GM21825 (cell line): Measurements from ENCODE around the gene TCEANC.
"Not testable (repeated sequence)": the region's sequence is repeated elsewhere in the genome, so short reads cannot be mapped to it uniquely, and the experiment has no call there.

ENCODE experiments used
- ATAC-seq: cut with Tn5 transposase; IDR thresholded peaks from one replicate; pipeline ENCODE4 v1.9.1; 2021; ENCODE audit warnings: mild to moderate bottlenecking, moderate library complexity; ENCODE audit not compliant: unreplicated experiment

TCEANC gene

GRCh38 chrX:13654116-13654515, 1.2 kb downstream of the TCEANC start:
- no peak for ATAC-seq

DNA sequence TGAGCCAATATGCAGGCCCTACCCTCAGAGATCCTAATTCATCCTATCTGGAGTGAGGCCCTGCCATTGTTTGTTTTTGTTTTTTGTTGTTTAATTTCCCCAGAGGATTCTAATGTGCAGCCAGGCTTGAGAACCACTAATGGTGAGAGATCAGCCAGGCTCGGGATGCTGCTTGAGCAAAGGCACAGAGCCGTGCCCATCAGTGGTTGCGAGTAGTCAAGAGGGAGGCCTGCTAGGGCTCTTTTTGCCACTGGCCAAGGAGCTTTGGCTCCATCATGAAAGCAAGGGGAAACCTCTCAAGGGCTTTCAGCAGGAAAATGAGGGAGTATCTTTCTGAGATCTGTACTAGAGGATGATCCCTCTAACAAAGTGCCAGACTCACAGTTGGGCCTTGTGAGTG, 2.7 kb downstream of the TCEANC start:
- ATAC-seq = no peak

GRCh38 chrX:13658602-13659001, 5.7 kb downstream of the TCEANC start:
- no peak for ATAC-seq

GRCh38 chrX:13659063-13659462, 6.1 kb downstream of the TCEANC start:
- ATAC-seq = no peak

GRCh38 chrX:13661735-13662288, 8.9 kb downstream of the TCEANC start:
- ATAC-seq = no peak

- ATAC-seq = no peak
Observed at GRCh38 chrX:13662355-13662791, 9.4 kb downstream of the TCEANC start.

DNA sequence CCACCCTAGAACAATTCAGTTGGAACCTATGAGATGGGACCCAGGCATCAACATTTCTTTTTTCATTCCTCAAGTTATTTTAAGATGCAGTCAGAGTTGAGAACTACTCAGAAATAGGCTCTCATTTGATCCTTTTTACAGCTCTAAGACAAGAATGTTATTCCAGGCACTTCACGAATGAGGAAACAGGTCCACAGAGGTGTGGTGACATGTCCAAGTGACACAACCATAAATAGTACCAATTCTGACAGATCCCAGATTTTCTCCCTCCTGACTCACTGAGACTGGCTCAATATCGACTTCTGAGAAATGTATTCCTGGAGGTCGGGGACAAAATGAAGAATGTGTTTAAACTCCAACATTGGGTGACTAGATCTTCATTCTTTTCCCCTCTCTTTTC, 11.1 kb downstream of the TCEANC start:
- ATAC-seq = no peak

DNA sequence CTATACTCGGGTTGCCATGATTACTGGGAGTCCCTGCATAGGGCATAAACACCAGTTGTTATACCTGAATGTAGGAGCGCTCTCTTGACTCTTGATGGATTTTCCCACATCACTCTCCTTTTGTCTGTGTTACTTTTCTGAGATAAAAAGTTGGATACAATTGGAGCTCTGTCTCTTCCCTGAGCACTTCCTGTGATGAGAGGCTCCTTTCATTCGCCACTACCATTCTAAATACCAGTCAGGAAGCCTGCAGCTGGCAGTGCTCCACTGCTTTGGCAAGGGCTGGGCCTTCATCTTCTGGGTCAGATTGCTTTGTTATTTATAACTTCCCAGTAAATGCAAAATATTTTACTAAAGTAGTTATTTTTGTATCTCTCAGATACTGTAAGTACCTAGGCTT, 13.9 kb downstream of the TCEANC start:
- no peak for ATAC-seq

DNA sequence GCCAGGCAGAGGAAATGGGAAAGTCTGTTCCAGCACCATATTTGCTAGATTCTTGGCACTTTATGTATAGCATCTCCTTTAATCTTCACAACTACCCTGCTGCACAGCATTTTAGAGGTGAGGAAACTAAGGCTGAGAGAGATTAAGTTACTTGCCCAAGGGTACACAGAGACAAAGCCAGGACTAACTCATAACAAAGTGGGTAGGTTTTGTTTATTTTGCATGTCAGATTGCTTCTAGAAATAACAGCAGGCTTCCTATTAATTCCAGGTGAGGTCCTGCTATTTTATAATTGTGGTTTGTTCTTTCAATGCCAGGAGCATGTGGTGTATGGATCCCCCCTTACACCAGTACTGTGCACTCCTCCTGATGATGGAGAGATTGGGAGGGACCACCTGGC, 15.0 kb downstream of the TCEANC start:
- ATAC-seq = no peak

- ATAC-seq = peak; percentile 83
Observed at GRCh38 chrX:13669246-13669737, 16.4 kb downstream of the TCEANC start.

DNA sequence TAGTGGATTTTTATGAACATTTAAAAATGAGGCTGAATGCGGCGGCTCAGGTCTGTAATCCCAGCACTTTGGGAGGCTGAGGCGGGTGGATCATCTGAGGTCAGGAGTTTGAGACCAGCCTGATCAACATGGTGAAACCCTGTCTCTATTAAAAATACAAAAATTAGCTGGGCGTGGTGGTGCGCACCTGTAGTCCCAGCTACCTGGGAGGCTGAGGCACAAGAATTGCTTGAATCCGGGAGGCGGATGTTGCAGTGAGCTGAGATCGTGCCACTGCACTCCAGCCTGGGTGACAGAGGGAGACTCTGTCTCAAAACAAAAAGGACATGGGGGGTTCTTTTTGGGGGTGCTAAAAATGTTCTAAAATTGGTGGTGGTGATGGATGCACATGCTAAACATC, 16.8 kb downstream of the TCEANC start:
- not testable (repeated sequence) for ATAC-seq

GRCh38 chrX:13670197-13670596, 17.3 kb downstream of the TCEANC start:
- no peak for ATAC-seq

DNA sequence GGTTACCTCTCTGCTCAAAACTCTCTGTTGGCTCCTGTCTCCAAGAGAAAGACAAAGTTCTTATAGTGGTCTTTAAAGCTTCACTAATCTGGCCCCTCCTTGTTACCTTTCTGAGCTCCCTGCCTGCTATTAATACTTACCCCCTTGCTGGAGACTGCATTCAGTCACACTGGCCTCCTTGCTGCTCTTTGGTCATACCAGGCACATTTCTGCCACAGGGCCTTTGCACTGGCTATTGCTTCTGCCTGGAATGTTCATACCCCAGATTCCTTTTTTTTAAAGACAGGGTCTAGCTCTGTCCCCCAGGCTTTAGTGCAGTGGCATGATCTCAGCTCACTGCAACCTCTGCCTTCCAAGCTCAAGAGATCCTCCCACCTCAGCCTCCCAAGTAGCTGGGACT, 20.1 kb downstream of the TCEANC start:
- no peak for ATAC-seq

GRCh38 chrX:13676885-13677284, 23.9 kb downstream of the TCEANC start:
- ATAC-seq = no peak

DNA sequence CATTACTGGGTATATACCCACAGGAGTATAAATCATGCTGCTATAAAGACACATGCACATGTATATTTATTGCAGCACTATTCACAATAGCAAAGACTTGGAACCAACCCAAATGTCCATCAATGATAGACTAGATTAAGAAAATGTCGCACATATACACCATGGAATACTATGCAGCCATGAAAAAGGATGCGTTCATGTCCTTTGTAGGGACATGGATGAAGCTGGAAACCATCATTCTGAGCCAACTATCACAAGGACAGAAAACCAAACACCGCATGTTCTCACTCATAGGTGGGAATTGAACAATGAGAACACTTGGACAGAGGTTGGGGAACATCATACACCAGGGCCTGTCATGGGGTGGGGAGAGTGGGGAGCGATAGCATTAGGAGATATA, 26.8 kb downstream of the TCEANC start:
- not testable (repeated sequence) for ATAC-seq

GRCh38 chrX:13681595-13681994, 28.7 kb downstream of the TCEANC start:
- ATAC-seq = no peak

DNA sequence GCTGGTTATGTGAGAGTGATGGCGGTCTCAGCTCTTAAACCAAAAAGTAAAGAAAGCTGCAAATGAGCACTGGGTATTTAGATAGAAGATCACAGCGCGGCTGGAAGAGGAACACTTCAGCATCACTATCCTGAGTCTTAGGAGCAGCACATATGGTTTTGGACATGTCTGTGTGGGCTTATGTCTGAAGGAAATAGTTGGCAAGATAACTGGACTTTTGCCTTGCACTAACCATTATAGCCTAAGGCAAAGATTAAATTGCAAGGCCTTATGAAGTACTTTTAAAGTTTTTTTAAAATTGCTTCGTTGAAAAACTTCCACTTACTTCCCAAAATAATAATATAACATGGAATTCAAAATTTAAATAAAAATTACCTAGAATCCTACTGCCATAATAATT, 31.4 kb downstream of the TCEANC start:
- ATAC-seq = no peak

GRCh38 chrX:13685126-13685763, 32.3 kb downstream of the TCEANC start:
- no peak for ATAC-seq

DNA sequence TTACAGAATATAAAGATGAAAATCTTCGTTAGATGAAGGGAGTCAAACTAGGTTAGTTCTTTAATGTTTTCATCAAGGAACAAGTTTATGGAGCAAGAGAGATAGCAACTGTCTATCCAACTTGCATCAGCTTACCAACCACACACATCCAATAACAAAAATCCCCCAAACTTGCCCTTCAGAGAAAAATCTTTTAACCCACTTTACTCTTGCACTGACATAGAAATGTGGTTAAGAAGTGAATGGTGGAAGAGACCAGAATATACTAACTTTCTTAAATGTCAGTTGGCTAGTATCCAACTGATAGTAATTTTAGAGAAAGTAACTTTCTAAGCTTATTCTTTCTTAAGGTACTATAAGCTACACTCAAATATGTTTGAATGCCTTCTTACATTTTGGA, 34.3 kb downstream of the TCEANC start:
- ATAC-seq = no peak

GRCh38 chrX:13688384-13688957, 35.5 kb downstream of the TCEANC start:
- ATAC-seq = no peak

DNA sequence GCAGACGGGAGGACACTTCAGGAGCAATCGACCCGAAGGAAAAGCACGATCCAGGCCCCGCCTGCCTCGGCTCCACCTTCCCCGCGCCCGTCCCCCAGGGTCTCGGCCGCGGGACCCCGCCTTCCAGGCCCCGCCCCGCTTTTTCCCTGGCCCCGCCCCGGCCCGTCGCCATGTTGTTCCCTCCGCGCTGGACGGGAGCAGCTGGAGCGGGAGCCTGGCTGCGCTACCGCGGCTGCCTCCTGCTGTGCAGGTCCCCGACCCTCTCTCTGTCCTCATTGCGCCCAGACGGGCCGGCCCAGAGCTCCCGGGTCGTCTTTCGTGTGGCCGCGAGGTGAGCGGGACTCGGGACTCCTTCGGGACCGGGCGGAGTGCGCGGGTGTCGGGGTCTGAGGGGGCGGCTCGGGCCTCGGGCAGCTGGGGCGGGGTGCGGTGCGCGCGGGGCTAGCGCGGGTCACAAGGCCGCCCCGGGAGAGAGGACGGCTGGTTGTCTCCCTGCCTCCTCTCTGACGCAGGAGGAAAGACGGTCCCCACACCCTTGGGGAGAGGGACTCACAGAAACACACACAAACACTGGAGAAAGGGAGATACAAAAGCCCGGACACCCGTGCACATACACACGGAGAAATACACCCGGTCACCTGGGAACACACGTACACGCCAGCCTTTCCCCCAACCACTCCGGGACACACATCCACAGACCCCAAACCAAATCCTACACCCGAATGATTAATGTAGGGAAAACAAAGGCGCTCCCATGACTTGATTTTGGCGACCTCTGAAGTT, 36.2 kb downstream of the TCEANC start, which contains the start of gene RAB9A:
RAB9A (plus strand) TSS at position 171 of the 783 bp plus-strand sequence. CDS start 19,619 bp downstream, outside the sequence.
- ATAC-seq = peak; percentile 78
